ENCODE data around the gene DLD. TPM values are rescaled to one million over a fixed set of nuclear protein-coding genes. Genes with fewer than 3 reads are reported as not detected.

Gene DLD
- total and polyA plus RNA-seq, 2 of the 13 experiments (the other 11 are each of a cell fraction or from before 2014, with no cell fraction given): 56.8 to 95.2 TPM

- TF ChIP-seq, protein P1, sequence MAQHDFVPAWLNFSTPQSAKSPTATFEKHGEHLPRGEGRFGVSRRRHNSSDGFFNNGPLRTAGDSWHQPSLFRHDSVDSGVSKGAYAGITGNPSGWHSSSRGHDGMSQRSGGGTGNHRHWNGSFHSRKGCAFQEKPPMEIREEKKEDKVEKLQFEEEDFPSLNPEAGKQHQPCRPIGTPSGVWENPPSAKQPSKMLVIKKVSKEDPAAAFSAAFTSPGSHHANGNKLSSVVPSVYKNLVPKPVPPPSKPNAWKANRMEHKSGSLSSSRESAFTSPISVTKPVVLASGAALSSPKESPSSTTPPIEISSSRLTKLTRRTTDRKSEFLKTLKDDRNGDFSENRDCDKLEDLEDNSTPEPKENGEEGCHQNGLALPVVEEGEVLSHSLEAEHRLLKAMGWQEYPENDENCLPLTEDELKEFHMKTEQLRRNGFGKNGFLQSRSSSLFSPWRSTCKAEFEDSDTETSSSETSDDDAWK (CRISPR knock-in tag; IDR thresholded peaks at IDR 0.05): no peak
- no peak for TF ChIP-seq IRF9 (CRISPR knock-in tag; IDR thresholded peaks at IDR 0.05; ENCODE audit: borderline replicate concordance)
Observed at GRCh38 chr7:107917763-107918651, 27.0 kb downstream of the DLD start (continued).

GRCh38 chr7:107918948-107919347, 28.0 kb downstream of the DLD start:
- no peak for DNase-seq (ENCODE audit: low spot score)
- in situ Hi-C loops (cut with HindIII; ENCODE audit: extremely low pct_ligation_motif_present, low pct_unique_long_range_greater_than_20kb): no loop called here
- no peaks in the 10 kb centered on the region for H3K79me2 ChIP-seq (ENCODE audit: insufficient read depth, low read length)
- ChIA-PET POLR2A (no interaction called here), CTCF (ENCODE audit: low intra/inter-chr PET ratio, low total read pairs) (no interaction called here)
- H3K4me2 ChIP-seq (ENCODE audit: low read depth, low read length): no peak overlapping the region
- H3K4me3 ChIP-seq (replicated peaks in 1 of 3; ENCODE audit: insufficient read depth in 1 of 3, low read depth in 2 of 3, low read length in 3 of 3): no peak overlapping the region
- no peak for ATAC-seq
- H3K9me3 ChIP-seq (ENCODE audit: low read length): no peaks in the 10 kb centered on the region
- TF ChIP-seq MIER2 (CRISPR knock-in tag; IDR thresholded peaks at IDR 0.05) (no peak), SAP130 (CRISPR knock-in tag; IDR thresholded peaks at IDR 0.05; ENCODE audit: low read depth) (no peak), ZNF30 (CRISPR knock-in tag; IDR thresholded peaks at IDR 0.05) (no peak), SNAI1 (CRISPR knock-in tag; IDR thresholded peaks at IDR 0.05; ENCODE audit: borderline replicate concordance) (no peak), ZNF230 (CRISPR knock-in tag; IDR thresholded peaks at IDR 0.05) (no peak), U2AF2 (IDR thresholded peaks at IDR 0.05; ENCODE audit: low read depth, low read length) (no peak), NFE2L1 (CRISPR knock-in tag; IDR thresholded peaks at IDR 0.05; ENCODE audit: borderline replicate concordance) (no peak), SATB2 (CRISPR knock-in tag; IDR thresholded peaks at IDR 0.05) (no peak), ZBTB3 (CRISPR knock-in tag; IDR thresholded peaks at IDR 0.05; ENCODE audit: borderline replicate concordance, low read depth) (no peak), ZNF772 (CRISPR knock-in tag; IDR thresholded peaks at IDR 0.05) (no peak), KDM3A (CRISPR knock-in tag; IDR thresholded peaks at IDR 0.05; ENCODE audit: low read depth) (no peak), ZNF816 (CRISPR knock-in tag; IDR thresholded peaks at IDR 0.05; ENCODE audit: borderline replicate concordance) (no peak), BCL3 (CRISPR knock-in tag; IDR thresholded peaks at IDR 0.05) (no peak), FOXA3 (CRISPR knock-in tag; IDR thresholded peaks at IDR 0.05) (no peak), REPIN1 (CRISPR knock-in tag; IDR thresholded peaks at IDR 0.05; ENCODE audit: borderline replicate concordance, low read depth) (no peak), DMAP1 (CRISPR knock-in tag; IDR thresholded peaks at IDR 0.05) (no peak), JUND (CRISPR knock-in tag; IDR thresholded peaks at IDR 0.05) (no peak)
- intact Hi-C loops (cut with micrococcal nuclease; ENCODE audit: unreplicated experiment): no loop called here
- H3K36me3 ChIP-seq (replicated peaks in 1 of 2; ENCODE audit: control insufficient read depth in 1 of 2, insufficient read depth in 2 of 2, low read length in 2 of 2): peaks cover 15 to 49% of the 10 kb centered on the region in 2 experiments; a peak in 4 of 5 replicates
- WGBS (ENCODE audit: low lambda C conversion rate): 99% methylated on average over 2 of the region's 2 CpGs
- H3K9ac ChIP-seq (ENCODE audit: insufficient read depth, low read depth, low read length): no peak overlapping the region
- no peak for FAIRE-seq
- no peak overlapping the region for H2AFZ ChIP-seq (ENCODE audit: low read length)
- H4K20me1 ChIP-seq (ENCODE audit: insufficient read depth, low read length): no peaks in the 10 kb centered on the region
- no TSS peak for BruUV-seq (replicated peaks)
- H3K27me3 ChIP-seq (ENCODE audit: control insufficient read depth in 1 of 2, insufficient read depth in 2 of 2, low read length in 2 of 2): no peaks in the 10 kb centered on the region
- no peaks in the 10 kb centered on the region for H3K4me1 ChIP-seq (ENCODE audit: insufficient read depth, low read length)
- no peak overlapping the region for H3K27ac ChIP-seq (ENCODE audit: extremely low read length, insufficient read depth, low read length)

Measured in HepG2 (cell line).